ENCODE measurements around the gene CCDC200. TPM values are rescaled to one million over a fixed set of nuclear protein-coding genes. Genes with fewer than 3 reads are reported as not detected.
"Not testable (repeated sequence)": the region's sequence is repeated elsewhere in the genome, so short reads cannot be mapped to it uniquely, and the experiment has no call there.

The CCDC200 gene
- not detected in 2 replicates for total RNA-seq (2014; rRNA removed; shearing (Covaris generic))

GRCh38 chr17:43228020-43228782 lies at the start of gene CCDC200:
TSS of gene CCDC200 (minus strand) at chr17:43228623. CDS start at chr17:43228554, 69 bp downstream.
- DNase-seq (ENCODE audit: low read depth): not testable (repeated sequence)

DNA sequence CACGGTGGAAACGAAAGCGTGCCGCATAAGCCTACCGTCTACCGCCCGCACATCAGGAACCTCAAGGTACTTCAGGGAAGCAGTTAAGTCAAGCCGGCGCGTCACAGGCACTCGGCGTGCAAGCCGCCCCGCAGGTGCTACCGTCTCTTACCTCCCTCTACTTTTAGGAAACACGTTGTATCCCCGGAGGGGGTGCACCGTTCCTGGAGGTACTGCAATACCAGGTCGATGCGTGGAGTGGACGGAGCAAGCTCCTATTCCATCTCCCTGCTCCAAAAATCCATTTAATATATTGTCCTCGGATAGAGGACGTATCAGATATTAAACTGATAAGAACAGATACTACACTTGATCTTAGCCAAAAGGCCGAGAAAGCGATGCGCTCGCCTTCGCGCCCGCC lies 44.5 kb upstream of the CCDC200 start:
- DNase-seq (ENCODE audit: low read depth): not testable (repeated sequence)

DNA sequence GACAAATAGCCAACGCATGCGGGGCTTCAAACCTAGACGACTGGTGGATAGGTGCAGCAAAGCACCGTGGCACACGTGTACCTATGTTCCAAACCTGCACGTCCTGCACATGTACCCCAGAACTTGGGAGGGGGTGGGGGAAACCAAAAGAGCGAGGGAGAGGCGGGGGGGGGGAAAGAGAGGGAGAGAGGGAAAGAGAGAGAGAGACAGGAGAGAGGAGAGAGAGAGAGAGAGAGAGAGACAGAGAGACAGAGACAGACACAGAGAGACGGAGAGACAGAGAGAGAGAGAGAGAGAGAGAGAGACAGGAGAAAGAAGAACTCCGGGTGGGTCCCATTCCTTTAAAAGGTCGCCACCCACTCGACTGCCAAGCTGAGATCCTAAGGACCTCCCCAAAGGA lies 44.1 kb upstream of the CCDC200 start:
- DNase-seq (ENCODE audit: low read depth): not testable (repeated sequence)

DNA sequence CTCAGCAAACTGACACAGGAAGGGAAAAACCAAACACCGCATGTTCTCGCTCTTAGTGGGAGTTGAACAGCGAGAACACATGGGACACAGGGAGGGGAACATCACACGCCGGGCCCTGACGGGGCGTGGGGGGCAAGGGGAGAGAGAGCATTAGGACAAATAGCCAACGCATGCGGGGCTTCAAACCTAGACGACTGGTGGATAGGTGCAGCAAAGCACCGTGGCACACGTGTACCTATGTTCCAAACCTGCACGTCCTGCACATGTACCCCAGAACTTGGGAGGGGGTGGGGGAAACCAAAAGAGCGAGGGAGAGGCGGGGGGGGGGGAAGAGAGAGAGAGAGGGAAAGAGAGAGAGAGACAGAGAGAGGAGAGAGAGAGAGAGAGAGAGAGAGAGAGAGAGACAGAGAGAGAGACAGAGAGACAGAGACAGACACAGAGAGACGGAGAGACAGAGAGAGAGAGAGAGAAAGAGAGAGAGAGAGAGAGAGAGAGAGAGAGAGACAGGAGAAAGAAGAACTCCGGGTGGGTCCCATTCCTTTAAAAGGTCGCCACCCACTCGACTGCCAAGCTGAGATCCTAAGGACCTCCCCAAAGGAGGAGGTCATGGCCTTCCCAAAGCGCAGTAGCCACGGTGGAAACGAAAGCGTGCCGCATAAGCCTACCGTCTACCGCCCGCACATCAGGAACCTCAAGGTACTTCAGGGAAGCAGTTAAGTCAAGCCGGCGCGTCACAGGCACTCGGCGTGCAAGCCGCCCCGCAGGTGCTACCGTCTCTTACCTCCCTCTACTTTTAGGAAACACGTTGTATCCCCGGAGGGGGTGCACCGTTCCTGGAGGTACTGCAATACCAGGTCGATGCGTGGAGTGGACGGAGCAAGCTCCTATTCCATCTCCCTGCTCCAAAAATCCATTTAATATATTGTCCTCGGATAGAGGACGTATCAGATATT lies 42.4 kb upstream of the CCDC200 start:
- DNase-seq (ENCODE audit: low read depth): not testable (repeated sequence)

DNA sequence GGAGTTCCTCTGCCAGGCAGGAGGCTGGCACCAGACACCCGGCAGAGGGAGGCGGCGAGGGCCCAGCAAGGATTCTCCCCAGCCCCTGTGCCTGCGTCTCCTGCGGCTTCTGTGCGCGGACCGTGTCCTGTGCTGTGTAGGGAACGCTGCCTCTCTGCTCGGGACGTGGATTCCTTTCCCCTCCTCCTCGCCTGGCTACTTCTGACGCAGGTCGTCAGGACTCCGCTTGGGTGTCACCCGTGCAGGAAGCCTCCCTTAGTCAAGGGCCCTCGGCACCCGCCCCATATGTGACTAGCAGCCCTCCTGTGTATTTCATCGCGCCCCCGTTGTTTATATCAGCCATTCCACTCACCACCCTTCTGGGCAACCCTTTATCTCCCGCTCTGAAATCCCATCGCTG lies 18.0 kb upstream of the CCDC200 start:
- not testable (repeated sequence) for DNase-seq (ENCODE audit: low read depth)

- not testable (repeated sequence) for DNase-seq (ENCODE audit: low read depth)
Observed at GRCh38 chr17:43240596-43241352, 12.4 kb upstream of the CCDC200 start.

DNA sequence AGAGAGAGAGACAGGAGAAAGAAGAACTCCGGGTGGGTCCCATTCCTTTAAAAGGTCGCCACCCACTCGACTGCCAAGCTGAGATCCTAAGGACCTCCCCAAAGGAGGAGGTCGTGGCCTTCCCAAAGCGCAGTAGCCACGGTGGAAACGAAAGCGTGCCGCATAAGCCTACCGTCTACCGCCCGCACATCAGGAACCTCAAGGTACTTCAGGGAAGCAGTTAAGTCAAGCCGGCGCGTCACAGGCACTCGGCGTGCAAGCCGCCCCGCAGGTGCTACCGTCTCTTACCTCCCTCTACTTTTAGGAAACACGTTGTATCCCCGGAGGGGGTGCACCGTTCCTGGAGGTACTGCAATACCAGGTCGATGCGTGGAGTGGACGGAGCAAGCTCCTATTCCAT lies 11.2 kb upstream of the CCDC200 start:
- not testable (repeated sequence) for DNase-seq (ENCODE audit: low read depth)

GRCh38 chr17:43233877-43234276 lies 5.5 kb upstream of the CCDC200 start, which contains the start of gene RNU2-1:
TSS of gene RNU2-1 (minus strand) at chr17:43233977.
- DNase-seq (ENCODE audit: low read depth): not testable (repeated sequence)

GRCh38 chr17:43233263-43233662 lies 4.8 kb upstream of the CCDC200 start:
- not testable (repeated sequence) for DNase-seq (ENCODE audit: low read depth)

DNA sequence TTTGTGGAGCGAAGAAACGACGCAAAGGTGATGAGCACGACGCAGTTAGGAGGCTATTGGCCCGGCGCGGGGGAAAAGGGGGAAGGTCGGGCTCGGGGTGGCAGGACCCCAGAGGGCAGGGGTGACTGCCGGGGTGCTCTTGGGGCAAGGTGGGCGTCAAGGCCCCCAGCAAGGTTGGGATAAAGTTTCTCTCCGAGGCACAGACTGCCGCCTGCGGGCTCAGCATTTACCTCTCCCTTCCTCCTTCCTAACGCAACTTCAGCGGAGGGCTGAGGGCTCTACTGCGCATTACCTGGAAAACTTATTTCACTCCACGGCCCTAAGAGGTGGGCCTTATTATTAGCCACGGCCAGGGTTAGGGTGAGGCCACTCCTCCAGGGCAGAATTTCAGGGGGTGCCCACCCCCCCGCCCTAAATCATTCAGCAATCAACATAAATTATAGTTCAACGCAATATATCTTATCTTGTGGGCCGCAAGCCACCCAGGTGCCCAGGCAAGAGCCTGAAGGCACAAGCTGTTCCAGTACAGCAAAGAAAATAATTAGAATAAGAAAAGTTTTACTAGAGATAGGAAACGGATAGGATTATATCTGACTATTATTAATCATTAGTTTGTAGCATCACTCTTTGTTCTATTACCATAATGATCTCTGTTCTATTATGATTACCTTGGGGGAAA lies 3.7 kb upstream of the CCDC200 start:
- DNase-seq (ENCODE audit: low read depth): not testable (repeated sequence)

DNA sequence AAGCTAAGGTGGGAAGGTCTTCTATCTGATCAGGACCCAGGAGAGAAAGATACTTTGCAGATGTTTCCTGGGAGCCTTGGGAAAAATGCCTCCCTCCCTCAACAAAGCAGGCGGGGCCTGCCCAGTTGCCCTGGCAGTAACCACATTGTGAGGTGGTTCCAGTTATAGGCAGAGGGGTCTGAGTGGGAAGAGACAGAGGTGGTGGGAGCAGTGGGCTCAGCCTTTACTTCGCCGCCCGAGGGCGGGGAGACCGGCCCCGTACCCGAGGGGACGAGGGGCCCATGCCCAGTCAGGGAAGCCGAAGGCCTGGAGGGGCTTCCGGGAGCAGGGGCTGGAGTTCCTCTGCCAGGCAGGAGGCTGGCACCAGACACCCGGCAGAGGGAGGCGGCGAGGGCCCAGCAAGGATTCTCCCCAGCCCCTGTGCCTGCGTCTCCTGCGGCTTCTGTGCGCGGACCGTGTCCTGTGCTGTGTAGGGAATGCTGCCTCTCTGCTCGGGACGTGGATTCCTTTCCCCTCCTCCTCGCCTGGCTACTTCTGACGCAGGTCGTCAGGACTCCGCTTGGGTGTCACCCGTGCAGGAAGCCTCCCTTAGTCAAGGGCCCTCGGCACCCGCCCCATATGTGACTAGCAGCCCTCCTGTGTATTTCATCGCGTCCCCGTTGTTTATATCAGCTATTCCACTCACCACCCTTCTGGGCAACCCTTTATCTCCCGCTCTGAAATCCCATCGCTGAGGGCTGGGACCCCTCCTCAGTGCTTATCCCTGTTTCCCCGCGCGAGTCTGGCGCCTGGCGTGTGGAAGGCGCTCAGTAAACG lies 3.0 kb upstream of the CCDC200 start:
- not testable (repeated sequence) for DNase-seq (ENCODE audit: low read depth)

- no peak for DNase-seq (ENCODE audit: low read depth)
Observed at GRCh38 chr17:43226393-43226792, 2.0 kb downstream of the CCDC200 start.

GRCh38 chr17:43224146-43224705 lies 4.2 kb downstream of the CCDC200 start:
- no peak for DNase-seq (ENCODE audit: low read depth)

- no peak for DNase-seq (ENCODE audit: low read depth)
Observed at GRCh38 chr17:43220511-43221125, 7.8 kb downstream of the CCDC200 start.

DNA sequence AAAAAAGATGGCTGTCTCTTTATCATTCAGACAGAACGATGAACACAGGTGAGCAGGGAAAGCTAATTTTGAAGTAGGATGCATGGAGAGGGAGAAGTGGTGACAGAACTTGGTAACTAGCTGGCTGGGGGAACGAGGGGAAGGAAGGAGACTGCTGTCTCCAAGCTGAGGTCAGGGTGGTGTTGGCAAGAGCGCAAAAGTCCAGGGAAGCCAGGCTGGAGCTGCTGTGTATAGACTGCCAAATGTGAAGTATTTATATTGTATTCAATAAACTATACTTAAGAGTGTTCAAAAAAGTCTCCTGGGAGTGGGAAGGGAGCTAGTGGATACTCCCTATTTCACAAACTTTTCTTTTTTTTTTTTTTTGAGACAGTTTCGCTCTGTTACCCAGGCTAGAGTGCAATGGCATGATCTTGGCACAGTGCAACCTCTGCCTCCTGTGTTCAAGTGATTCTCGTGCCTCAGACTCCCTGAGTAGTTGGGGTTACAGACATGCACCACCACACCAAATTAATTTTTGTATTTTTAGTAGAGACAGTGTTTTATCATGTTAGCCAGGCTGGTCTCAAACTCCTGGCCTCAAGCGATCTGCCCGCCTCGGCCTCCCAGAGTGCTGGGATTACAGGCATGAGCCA lies 8.6 kb downstream of the CCDC200 start:
- DNase-seq (ENCODE audit: low read depth): no peak

DNA sequence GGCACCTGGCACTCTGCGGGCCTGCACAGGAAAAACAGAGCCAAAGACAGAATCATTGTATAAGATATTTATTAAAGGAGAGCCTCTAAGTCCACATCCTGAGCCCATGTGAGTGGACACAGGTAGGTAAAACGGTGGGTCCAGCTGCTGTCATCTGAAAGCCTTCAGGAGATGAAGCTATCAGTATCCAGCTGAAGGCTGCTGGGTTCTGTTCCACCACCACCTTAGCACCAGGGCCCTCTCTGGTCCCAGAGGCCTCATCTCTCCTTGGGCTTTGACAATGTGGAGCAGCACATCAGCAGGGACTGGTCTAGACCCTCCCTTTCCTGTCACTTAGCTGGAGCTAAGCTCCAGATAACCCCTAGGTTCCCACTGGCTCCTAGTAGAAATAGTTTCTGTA lies 9.4 kb downstream of the CCDC200 start:
- DNase-seq (ENCODE audit: low read depth): no peak

GRCh38 chr17:43217614-43218087 lies 10.8 kb downstream of the CCDC200 start:
- DNase-seq (ENCODE audit: low read depth): no peak

GRCh38 chr17:43216762-43217613 lies 11.4 kb downstream of the CCDC200 start:
- DNase-seq (ENCODE audit: low read depth): no peak
